Neural cell (in vitro differentiated cells): ENCODE results near the gene GNG7. TPM values are rescaled to one million over a fixed set of nuclear protein-coding genes. Genes with fewer than 3 reads are reported as not detected.

Source experiments
- H2AFZ ChIP-seq: fragments of 200-600, 300-800 bp; sonication (generic), shearing (Covaris generic); 2 replicates; pipeline ENCODE4 v1.6.0; 2014; ENCODE audit warnings: low read depth, mild to moderate bottlenecking, antibody characterized with exemption, low read length, moderate library complexity
- H3F3A ChIP-seq: fragments of 200-600 bp; shearing (Covaris generic); 2 replicates; pipeline ENCODE4 v1.6.1; 2016; ENCODE audit warnings: mild to moderate bottlenecking, moderate library complexity, mixed read lengths, antibody characterized with exemption, low read length; ENCODE audit not compliant: insufficient read depth, poor library complexity, severe bottlenecking
- H3K27ac ChIP-seq: fragments of 200-600, 300-800 bp; sonication (generic), shearing (Covaris generic); 2 replicates; pipeline ENCODE4 v1.5.1; 2014; ENCODE audit warnings: mild to moderate bottlenecking, low read length, moderate library complexity
- H3K27me3 ChIP-seq: fragments of 300-800, 200-600 bp; sonication (generic), shearing (Covaris generic); 2 replicates; pipeline ENCODE4 v1.6.0; 2014; ENCODE audit warnings: mild to moderate bottlenecking, low read depth, low read length, moderate library complexity; ENCODE audit not compliant: insufficient read depth
- H3K36me3 ChIP-seq: fragments of 300-800, 200-600 bp; sonication (generic), shearing (Covaris generic); 2 replicates; pipeline ENCODE4 v1.5.1; 2014; ENCODE audit warnings: mild to moderate bottlenecking, antibody characterized with exemption, low read length, moderate library complexity; ENCODE audit not compliant: insufficient read depth
- H3K4me2 ChIP-seq: fragments of 300-800, 200-600 bp; sonication (generic), shearing (Covaris generic); 2 replicates; pipeline ENCODE4 v1.6.0; 2014; ENCODE audit warnings: mild to moderate bottlenecking, low read length
- H3K4me3 ChIP-seq: fragments of 300-800, 200-600 bp; sonication (generic), shearing (Covaris generic); 2 replicates; pipeline ENCODE4 v1.5.1; 2014; ENCODE audit warnings: mild to moderate bottlenecking, low read length, moderate library complexity
- H3K79me2 ChIP-seq: fragments of 200-600 bp; shearing (Covaris generic); replicated peaks from 2 replicates; pipeline ENCODE4 v1.6.0; 2014; ENCODE audit warnings: mild to moderate bottlenecking, low read length, moderate library complexity; ENCODE audit not compliant: insufficient read depth
- H3K9ac ChIP-seq: fragments of 300-800, 200-600 bp; sonication (generic), shearing (Covaris generic); 2 replicates; pipeline ENCODE4 v1.6.1; 2016; ENCODE audit warnings: mild to moderate bottlenecking, low read length, mixed read lengths
- H3K9me2 ChIP-seq: fragments of 200-600 bp; shearing (Covaris generic); 2 replicates; pipeline ENCODE4 v1.6.1; 2016; ENCODE audit warnings: mild to moderate bottlenecking, low read length, mixed read lengths; ENCODE audit not compliant: insufficient read depth
- H3K9me3 ChIP-seq: fragments of 200-600, 300-800 bp; sonication (generic), shearing (Covaris generic); 2 replicates; pipeline ENCODE4 v1.6.1; 2016; ENCODE audit warnings: mild to moderate bottlenecking, mixed run types, low read length, moderate library complexity, mixed read lengths
- H4K20me1 ChIP-seq: fragments of 200-600 bp; shearing (Covaris generic); 2 replicates; pipeline ENCODE4 v1.6.1; 2016; ENCODE audit warnings: mild to moderate bottlenecking, mixed run types; ENCODE audit not compliant: insufficient read depth
- EP300 ChIP-seq: fragments of 450-650 bp; conservative IDR thresholded peaks from 2 replicates; pipeline ENCODE4 v1.6.1; 2014; ENCODE audit warnings: antibody characterized with exemption, mild to moderate bottlenecking, moderate library complexity; ENCODE audit not compliant: poor library complexity, severe bottlenecking
- EZH2 ChIP-seq: fragments of 200-600, 300-800 bp; shearing (Covaris generic), sonication (generic); IDR thresholded peaks from 2 replicates; pipeline ENCODE4 v1.6.1; 2014; ENCODE audit warnings: antibody characterized with exemption, low read length, borderline replicate concordance, mild to moderate bottlenecking; ENCODE audit not compliant: insufficient read depth, poor library complexity, severe bottlenecking
- MXI1 ChIP-seq: fragments of 450-650 bp; conservative IDR thresholded peaks from 2 replicates; pipeline ENCODE4 v1.6.1; 2014; ENCODE audit warnings: antibody characterized with exemption, mild to moderate bottlenecking; ENCODE audit not compliant: poor library complexity, severe bottlenecking
- POLR2AphosphoS5 ChIP-seq: IDR thresholded peaks from 2 replicates; pipeline ENCODE4 v1.6.1; 2012
- RAD21 ChIP-seq: fragments of 450-650 bp; conservative IDR thresholded peaks from 2 replicates; pipeline ENCODE4 v1.6.1; 2014; ENCODE audit warnings: antibody characterized with exemption, mild to moderate bottlenecking, moderate library complexity
- SMC3 ChIP-seq: fragments of 450-650 bp; conservative IDR thresholded peaks from 2 replicates; pipeline ENCODE4 v1.6.1; 2014; ENCODE audit warnings: antibody characterized with exemption, mild to moderate bottlenecking, moderate library complexity; ENCODE audit not compliant: poor library complexity
- TAF1 ChIP-seq: IDR thresholded peaks from 2 replicates; pipeline ENCODE4 v1.6.1; 2012; ENCODE audit warnings: low read depth
- polyA plus RNA-seq: library from polyadenylated mRNA; depleted of rRNA; stranded (reverse); fragments of >200 nt; gene quantifications from 2 replicates; pipeline ENCODE4 v1.2.3, GENCODE V29; 2014
- TF ChIP-seq, protein P1 (sequence below): IDR thresholded peaks from 2 replicates; pipeline ENCODE4 v1.6.1; 2012; ENCODE audit warnings: borderline replicate concordance
- TF ChIP-seq, protein P2 (sequence below): fragments of 450-650 bp; IDR thresholded peaks from 2 replicates; pipeline ENCODE4 v1.5.1; 2014; ENCODE audit warnings: antibody characterized with exemption, mild to moderate bottlenecking, moderate library complexity; ENCODE audit not compliant: poor library complexity, severe bottlenecking

GNG7 gene
- polyA plus RNA-seq, 1 donor from 2014 or later, result 3.0 TPM

DNA sequence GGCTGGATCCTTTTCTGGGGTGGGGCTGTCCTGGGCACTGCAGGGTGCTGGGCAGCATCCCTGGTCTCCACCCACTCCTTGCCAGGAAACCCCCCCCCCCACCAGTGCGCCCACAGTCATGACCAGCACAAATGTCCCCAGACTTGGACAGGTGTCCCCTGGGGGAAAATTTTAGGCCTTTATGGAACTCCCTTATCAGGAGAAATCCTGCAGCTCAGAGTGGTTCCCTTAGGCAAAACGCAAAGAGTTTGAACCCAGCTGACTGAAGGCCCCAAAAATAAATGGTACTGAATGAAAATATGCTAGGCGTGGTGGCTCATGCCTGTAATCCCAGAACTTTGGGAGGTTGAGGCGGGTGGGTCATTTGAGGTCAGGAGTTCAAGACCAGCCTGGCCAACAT, 174.8 kb downstream of the GNG7 start:
- H3F3A ChIP-seq, result no peaks in the 10 kb centered on the region
- no peak overlapping the region for H2AFZ ChIP-seq
- H3K36me3 ChIP-seq, result no peaks in the 10 kb centered on the region
- TF ChIP-seq, protein P1, sequence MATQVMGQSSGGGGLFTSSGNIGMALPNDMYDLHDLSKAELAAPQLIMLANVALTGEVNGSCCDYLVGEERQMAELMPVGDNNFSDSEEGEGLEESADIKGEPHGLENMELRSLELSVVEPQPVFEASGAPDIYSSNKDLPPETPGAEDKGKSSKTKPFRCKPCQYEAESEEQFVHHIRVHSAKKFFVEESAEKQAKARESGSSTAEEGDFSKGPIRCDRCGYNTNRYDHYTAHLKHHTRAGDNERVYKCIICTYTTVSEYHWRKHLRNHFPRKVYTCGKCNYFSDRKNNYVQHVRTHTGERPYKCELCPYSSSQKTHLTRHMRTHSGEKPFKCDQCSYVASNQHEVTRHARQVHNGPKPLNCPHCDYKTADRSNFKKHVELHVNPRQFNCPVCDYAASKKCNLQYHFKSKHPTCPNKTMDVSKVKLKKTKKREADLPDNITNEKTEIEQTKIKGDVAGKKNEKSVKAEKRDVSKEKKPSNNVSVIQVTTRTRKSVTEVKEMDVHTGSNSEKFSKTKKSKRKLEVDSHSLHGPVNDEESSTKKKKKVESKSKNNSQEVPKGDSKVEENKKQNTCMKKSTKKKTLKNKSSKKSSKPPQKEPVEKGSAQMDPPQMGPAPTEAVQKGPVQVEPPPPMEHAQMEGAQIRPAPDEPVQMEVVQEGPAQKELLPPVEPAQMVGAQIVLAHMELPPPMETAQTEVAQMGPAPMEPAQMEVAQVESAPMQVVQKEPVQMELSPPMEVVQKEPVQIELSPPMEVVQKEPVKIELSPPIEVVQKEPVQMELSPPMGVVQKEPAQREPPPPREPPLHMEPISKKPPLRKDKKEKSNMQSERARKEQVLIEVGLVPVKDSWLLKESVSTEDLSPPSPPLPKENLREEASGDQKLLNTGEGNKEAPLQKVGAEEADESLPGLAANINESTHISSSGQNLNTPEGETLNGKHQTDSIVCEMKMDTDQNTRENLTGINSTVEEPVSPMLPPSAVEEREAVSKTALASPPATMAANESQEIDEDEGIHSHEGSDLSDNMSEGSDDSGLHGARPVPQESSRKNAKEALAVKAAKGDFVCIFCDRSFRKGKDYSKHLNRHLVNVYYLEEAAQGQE, result no peak
- TF ChIP-seq TAF1 (no peak), MXI1 (no peak), EZH2 (no peak), POLR2AphosphoS5 (no peak), RAD21 (no peak)
- TF ChIP-seq, protein P2, sequence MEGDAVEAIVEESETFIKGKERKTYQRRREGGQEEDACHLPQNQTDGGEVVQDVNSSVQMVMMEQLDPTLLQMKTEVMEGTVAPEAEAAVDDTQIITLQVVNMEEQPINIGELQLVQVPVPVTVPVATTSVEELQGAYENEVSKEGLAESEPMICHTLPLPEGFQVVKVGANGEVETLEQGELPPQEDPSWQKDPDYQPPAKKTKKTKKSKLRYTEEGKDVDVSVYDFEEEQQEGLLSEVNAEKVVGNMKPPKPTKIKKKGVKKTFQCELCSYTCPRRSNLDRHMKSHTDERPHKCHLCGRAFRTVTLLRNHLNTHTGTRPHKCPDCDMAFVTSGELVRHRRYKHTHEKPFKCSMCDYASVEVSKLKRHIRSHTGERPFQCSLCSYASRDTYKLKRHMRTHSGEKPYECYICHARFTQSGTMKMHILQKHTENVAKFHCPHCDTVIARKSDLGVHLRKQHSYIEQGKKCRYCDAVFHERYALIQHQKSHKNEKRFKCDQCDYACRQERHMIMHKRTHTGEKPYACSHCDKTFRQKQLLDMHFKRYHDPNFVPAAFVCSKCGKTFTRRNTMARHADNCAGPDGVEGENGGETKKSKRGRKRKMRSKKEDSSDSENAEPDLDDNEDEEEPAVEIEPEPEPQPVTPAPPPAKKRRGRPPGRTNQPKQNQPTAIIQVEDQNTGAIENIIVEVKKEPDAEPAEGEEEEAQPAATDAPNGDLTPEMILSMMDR, result no peak
- H3K9me3 ChIP-seq, result peaks cover 4% of the 10 kb centered on the region
- no peak overlapping the region for H3K4me2 ChIP-seq
- H3K27ac ChIP-seq, result no peak overlapping the region
- H3K79me2 ChIP-seq, result no peaks in the 10 kb centered on the region
- no peaks in the 10 kb centered on the region for H4K20me1 ChIP-seq
- H3K9ac ChIP-seq, result no peak overlapping the region
- H3K4me3 ChIP-seq, result no peak overlapping the region
- H3K9me2 ChIP-seq, result no peaks in the 10 kb centered on the region
- no peaks in the 10 kb centered on the region for H3K27me3 ChIP-seq

DNA sequence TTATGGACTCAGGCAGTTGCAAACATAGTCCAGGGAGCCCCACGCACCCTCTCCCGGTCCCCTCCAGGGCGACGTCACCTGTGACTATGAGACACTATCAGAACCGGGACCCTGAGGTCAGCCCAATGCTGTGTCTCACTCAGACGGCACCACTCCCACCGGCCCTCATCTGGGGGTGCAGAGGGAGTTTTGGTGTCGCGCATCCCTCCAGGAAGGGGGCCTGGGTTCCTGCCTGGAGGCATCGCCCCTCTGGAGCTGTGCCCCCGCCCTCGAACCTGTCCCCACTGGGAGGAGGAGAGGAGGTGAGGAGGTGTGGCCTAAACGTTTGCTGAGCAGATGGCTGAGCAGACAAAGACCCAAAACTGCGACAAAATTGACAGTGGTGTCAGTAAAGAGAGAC, 175.3 kb downstream of the GNG7 start:
- no peak overlapping the region for H3K27ac ChIP-seq
- TF ChIP-seq EP300, result no peak
- TF ChIP-seq, protein P2, result no peak
- no peak for TF ChIP-seq MXI1
- no peak for TF ChIP-seq EZH2
- no peak for TF ChIP-seq POLR2AphosphoS5
- TF ChIP-seq TAF1, result no peak
- no peak for TF ChIP-seq SMC3
- TF ChIP-seq RAD21, result no peak
- TF ChIP-seq, protein P1, result no peak
- H3K4me3 ChIP-seq, result no peak overlapping the region
- H2AFZ ChIP-seq, result no peak overlapping the region
- H3K27me3 ChIP-seq, result no peaks in the 10 kb centered on the region
- no peaks in the 10 kb centered on the region for H3K36me3 ChIP-seq
- H3F3A ChIP-seq, result no peaks in the 10 kb centered on the region
- no peaks in the 10 kb centered on the region for H3K79me2 ChIP-seq
- H3K9me2 ChIP-seq, result no peaks in the 10 kb centered on the region
- H3K9me3 ChIP-seq, result no peaks in the 10 kb centered on the region
- no peak overlapping the region for H3K4me2 ChIP-seq
- no peaks in the 10 kb centered on the region for H4K20me1 ChIP-seq
- no peak overlapping the region for H3K9ac ChIP-seq
